HG03378 (cell line): ENCODE results near the gene SPNS3.

Experiments used
- ATAC-seq: cut with Tn5 transposase; IDR thresholded peaks from one replicate; pipeline ENCODE4 v1.9.1; 2021; ENCODE audit warnings: mild to moderate bottlenecking, moderate library complexity; ENCODE audit not compliant: unreplicated experiment

SPNS3 gene

DNA sequence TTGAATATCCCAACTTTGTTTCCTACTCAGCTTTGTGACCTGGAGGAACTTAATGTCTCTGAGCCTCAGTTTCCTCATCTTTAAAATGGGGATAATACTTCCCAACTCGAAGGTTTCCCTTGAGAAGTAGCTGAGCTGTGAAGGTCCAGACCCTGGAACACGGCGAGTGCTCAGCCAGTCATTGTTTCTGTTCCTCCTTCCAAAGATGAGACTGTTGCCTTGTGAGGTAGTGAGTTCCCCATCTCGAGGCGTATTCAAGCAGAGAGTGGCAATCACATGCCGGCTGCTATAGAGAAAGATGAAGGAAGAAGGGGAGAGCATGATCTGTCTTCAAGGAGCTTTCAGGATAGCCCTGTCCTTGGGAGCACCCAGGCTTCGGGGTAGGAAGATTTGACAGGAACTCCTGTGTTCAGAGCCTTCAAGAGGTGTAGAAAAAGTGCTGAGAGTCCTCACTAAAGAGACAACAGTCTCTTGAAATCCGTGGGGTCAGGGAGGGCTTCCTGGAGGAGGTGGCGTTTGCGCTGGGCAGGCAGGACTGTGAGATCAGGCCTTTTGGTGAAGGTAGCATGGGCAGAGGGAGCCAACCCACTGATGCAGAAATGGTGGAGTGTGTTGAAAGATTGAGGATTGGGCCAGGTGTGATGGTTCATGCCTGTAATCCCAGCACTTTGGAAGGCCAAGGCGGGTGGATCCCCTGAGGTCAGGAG, 92.1 kb downstream of the SPNS3 start:
- ATAC-seq, result no peak

DNA sequence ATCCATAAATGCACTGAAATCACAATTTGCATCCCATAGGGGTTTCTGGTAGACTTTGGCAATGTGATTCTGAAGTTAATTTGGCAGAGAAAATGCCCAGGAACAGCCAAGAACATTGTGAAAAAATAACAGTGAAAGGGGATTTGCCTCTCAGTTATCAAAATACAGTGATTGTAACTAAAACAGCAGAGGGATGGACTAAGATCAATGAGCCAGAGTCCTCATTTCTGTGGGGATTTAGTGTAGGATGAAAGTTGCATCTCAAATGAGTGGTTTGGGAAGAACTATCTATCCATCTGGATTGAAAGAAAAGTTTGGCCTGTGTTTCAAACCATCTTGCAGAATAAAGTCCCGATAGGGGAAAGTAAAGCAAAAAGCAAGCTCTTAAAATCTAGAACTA, 93.4 kb downstream of the SPNS3 start:
- no peak for ATAC-seq

DNA sequence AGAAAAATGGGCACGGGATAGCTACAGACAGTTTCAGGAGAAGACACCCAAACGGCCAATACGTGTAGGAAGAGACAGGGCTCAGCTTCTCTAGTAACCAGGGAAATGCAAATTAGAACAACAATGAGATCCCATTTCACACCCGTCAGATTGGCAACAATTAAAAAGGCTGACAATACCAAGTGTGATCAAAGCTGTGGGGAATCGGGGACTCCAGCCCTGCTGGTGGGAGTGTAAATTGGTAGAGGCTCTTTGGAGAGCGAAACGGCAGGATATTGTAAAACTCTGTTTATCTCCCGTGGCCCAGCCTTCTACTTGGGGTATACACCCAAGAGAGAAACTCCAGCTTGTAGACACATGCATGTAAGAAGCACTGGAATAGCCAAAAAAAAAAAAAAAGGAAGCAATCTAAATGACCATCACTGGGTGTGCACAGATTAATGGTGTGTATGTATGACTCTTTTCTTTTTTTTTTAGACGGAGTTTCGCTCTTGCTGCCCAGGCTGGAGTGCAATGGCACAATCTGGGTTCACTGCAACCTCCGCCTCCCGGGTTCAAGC, 93.9 kb downstream of the SPNS3 start:
- no peak for ATAC-seq

DNA sequence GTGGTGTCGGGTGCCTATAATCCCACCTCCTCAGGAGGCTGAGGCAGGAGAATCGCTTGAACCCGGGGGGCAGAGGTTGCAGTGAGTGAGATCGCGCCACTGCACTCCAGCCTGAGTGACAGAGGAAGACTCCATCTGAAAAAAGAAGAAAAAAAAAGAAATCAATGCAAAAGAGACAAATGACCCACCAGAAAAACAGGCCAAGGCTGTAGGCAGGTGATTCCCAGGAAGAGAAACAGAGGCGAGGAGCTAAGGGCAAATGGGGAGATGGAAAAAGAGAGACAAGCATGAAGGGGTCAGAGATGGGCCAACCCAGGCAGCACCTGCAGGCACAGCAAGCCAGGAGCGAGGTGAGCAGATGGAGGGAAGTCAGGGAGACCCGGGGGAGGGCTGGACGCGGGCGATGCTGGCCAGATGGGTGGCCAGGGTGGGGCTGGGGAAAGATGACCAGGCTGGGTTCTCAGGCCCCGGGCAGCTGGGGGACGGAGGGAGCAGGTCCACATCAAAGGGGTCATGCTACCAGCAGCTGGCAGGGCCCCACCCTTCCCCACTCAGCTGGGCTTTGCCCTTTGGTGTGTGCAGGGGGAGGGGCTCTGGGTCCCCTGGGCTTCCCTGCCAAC, 95.9 kb downstream of the SPNS3 start:
- ATAC-seq, result no peak

DNA sequence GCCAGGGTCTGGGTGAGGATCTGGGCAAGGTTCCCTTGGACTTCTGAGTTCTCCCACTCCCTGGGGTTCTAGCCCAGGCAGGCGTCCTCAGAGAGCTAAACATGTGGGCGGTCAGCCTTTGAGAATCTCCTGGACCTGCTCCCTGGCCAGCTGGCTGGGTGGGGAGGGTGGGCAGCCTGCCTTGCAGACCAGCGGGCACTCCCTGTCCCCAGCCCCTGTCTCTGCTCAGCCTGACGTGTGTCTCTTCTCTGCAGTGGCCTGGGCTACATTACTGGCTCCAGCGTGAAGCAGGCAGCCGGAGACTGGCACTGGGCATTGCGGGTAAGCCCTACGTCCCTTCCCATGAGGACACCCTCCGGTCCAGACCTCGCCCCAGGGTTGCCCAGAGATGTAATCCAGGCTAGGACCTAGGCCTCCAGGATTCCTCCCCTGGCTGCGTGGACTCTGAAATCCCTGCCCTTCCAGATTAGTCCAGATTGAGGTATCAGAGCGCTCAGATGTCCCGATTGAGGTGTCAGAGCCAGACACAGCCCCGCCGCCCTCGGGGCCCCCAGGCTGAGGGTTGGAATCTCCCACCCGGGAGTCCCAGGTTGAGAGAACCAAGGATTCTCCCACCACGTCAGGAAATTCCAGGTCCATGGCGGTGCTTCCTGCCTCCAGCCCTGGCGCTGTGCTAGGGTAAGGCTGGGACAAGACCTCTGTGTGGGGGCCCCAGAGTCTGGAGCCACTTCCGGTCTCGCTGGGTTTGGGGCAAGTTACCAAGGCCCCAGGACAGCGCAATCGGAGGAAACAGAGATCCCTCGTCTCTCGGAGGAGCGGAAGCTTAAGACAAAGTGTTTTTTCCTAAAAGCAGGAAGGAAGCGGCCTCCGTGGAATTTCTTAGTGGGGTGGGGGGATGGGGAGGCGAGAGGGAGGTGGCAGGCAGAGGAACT, 97.3 kb downstream of the SPNS3 start:
- ATAC-seq, result no peak

DNA sequence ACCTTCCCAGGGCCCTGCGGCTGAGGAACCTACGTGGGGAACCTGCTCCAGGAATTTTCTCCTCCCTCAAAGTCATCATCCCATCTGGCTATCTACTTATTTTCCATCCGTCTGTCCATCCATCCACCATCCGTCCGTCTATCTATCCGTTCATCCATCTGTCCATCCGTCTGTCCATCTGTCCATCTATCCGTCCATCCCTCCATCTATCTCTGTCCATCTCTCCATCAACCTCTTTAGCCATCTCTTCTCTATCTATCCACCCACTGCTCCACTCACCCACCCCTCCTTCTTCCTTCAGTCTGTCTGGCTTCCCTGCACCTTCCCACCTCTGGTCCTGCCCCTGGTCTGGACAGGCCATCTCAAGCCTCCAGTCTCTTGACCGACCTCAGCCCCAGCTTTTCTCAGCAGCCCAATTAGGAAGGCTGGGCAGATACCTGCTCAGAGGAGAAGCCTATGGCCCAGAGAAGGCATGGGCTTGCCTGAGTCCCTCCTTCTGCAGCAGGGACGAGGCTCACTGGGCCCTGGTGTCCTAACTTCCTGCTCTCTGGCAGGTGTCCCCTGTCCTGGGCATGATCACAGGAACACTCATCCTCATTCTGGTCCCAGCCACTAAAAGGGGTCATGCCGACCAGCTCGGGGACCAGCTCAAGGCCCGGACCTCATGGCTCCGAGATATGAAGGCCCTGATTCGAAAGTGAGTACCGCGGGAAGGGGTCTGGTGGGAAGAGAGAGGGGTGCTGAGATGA, 98.4 kb downstream of the SPNS3 start:
- no peak for ATAC-seq

DNA sequence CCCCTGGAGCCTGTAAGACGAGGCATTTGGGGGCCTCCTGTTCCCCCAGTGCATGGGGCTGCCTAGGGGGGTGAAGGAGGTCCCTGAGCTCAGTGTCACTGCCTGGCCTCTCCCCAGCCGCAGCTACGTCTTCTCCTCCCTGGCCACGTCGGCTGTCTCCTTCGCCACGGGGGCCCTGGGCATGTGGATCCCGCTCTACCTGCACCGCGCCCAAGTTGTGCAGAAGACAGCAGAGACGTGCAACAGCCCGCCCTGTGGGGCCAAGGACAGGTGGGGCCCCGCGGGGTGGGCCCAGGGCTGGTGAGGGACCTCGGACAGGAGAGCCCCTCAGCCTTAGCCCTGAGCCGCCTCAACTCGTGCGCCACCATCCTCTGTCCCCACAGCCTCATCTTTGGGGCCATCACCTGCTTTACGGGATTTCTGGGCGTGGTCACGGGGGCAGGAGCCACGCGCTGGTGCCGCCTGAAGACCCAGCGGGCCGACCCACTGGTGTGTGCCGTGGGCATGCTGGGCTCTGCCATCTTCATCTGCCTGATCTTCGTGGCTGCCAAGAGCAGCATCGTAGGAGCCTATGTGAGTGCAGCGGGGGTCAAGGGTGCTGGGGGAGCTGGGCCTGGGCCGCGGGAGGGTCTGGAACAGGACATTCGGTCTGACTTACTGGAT, 99.3 kb downstream of the SPNS3 start:
- ATAC-seq, result no peak

DNA sequence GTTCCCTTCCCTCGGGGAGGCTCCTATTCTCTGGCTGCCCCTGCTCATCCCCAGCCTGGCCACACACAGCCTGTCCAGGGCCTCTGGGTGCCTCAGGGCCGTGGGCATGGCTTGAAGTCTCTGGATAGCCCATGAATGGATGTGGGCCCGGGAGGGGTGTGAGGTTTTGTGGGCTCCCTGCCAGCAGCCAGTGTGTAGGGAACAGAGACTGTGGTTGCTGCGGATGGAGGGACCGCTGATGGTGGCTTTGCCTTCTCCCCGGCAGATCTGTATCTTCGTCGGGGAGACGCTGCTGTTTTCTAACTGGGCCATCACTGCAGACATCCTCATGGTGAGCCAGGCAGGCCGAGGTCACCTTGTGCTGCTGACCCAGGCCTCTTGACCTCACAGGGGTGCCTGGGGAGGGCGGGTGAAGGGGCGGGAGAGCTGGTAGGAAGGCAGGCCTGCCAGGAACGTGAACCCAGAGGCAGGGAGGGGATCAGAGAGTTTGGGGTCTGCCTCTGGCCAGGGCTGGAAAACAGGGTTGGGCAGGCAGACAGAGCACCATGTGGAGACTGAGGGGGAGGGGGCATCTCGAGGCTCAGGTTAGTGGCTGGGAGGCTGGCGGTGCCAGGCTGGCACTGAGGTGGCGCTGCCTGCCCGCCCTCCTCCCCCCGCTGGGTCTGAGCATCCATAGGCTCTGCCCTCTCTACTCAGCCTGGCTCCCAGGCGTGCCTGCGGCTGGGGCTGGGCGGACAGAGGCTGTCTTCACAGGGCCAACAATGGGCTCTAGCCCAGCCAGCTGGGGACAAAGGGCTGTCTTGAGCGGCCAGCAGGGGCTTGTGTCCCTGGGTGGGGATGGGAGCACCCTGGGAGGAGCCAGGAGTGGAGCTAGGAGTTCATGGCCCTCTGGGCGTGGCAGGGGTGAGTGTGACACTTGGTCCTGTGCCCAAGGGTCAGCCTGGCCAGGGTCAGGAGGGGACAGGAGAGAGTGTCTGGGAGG, 100.1 kb downstream of the SPNS3 start:
- no peak for ATAC-seq

DNA sequence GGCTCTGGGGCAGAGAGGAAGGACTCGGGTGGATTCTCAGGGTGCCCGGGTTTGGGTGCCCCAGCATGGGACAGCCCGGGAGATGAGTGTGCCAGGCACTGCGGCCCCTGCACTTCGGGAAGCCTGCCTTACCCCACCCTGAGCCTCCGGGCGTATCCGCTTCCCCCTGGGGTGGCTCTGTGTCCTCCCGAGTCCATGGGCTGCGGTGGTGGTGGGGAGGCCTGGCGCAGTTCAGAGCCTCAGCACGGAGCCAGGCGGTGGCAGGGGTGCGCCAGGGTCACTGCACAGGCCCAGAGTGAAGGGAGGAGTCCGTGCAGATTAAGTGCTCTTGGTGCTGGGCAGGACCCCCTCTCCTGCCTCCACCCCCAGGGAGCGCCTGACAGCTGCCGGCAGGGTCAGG, 100.8 kb downstream of the SPNS3 start:
- ATAC-seq, result no peak

DNA sequence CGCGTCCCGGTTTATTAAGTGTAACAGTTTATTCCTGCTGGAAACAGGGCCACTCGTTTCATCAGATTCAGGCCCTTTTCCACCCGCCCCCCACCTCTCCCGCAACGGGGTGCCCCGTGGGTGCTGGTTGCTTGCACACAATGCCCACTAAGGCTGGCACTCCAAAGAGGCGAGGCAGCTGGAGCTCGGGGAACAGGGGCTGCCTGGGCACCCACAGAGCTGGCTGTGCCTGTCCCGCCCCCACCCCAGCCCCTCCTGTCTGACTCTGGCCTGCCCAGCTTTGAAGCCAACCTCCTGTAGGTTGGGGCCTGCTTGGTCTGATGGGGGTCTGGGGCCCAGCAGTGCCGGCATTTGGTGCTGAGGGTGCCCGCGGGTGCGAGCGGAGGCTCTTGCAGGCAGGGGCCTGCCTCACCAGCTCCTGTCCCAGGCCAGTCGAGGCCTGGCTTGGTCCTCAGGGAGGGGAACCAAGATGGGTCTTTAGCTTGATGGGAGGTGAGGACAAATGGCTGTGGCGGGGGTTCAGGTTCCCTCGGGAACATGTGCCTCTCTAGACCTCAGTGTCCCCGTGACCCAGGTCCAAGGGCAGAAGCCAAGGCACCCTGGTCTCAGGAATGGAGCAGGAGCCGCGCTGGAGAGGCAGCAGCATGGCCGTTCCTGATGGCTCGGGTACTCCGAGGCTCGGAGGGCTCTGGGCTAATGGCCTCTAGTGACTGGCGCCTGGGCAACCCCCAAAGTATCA, 101.4 kb downstream of the SPNS3 start:
- ATAC-seq, result no peak

DNA sequence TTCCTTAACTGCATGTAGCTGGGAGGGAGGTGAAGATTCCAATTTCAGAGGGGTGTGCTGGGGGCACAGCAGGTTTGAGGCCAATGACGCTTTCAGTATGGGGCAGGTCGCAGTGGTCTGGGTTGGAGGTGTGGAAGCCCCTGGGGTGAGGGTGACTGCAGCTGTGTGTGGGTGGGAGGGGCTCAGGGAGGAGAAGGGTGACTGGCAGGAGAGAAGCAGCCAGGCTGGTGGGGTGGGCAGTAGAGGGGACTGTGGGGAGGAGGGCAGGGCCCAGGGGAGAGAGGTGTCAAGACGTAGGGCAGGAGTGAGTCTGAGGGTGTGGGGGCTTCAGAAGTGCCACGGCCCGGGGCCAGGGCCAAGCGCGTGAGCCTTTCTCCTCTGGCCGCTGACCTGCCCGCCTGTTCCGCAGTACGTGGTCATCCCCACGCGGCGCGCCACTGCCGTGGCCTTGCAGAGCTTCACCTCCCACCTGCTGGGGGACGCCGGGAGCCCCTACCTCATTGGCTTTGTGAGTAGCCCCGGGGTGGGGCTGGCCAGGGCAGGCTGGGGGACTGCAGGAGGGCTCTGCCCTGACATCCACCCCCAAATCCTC, 102.0 kb downstream of the SPNS3 start:
- no peak for ATAC-seq

DNA sequence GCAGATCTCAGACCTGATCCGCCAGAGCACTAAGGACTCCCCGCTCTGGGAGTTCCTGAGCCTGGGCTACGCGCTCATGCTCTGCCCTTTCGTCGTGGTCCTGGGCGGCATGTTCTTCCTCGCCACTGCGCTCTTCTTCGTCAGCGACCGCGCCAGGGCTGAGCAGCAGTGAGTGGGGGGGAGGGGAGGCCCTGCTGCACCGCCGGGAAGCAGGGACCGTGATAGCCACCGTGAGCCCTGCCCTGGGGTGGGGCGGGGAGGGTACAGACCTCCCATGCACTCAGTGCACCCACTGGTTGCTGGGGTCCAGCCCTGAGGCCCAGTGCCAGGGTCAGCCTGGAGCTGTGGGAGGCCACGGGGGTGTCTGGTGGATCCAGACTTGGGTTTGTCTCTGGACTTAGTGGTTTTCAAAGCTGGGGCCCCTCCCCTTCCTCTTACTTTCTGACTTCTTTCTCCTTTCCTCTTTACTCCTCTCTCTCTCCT, 102.6 kb downstream of the SPNS3 start:
- no peak for ATAC-seq

DNA sequence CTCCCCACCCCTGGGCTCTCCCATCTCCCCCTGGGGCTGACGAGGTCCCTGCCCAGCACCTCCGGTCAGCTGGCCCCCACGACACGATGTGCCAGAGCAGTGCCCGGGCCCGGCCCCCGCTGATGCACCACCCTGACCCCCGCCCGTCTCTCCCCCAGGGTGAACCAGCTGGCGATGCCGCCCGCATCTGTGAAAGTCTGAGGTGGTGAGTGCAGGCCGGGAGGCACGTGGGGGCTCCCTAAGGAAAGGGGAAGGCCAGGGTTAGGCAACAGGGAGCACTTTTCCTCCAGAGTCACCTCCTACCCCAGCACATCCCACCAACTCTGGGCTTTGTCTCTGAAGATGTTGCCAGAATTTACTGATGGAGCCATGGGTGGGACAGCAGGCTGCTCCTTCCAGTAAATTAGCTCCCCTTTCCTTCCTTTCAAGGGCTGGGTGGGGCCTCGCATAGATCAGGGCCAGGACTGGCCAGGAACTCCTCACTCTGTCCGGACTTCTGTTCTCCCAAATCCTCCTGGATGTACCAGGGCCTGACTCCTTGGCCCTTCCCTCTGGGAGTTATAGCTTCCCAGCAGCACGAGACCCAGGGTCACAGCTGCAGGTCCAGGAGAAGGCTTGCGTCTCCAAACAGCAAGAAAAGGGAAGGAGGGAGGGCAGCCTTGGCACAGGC, 103.1 kb downstream of the SPNS3 start:
- ATAC-seq, result no peak
